Heart left ventricle (tissue), 16 donors: Measurements from ENCODE around the gene UNC5C. TPM values are rescaled to one million over a fixed set of nuclear protein-coding genes. Genes with fewer than 3 reads are reported as not detected.

Source experiments
- ATAC-seq, 4 donors: fragments of 200-7000 bp; cut with Tn5 transposase; one replicate each; pipeline ENCODE4 v1.9.1; 2020 to 2022; ENCODE audit warnings: moderate library complexity in 4 of 4, mild to moderate bottlenecking in 3 of 4, moderate number of reproducible peaks in 1 of 4
- DNase-seq, 5 donors: peaks; one replicate each; pipeline ENCODE4 v3.0.0-alpha.2; 2020
- H3K27ac ChIP-seq, 12 donors: fragments of 200-600 bp; sonication (generic) in 4 of 12; one replicate each; pipeline versions ENCODE4 v1.5.0 to v1.8.0; 2016 to 2022; ENCODE audit warnings: mild to moderate bottlenecking in 2 of 12
- H3K27me3 ChIP-seq, 9 donors: fragments of 200-600 bp; sonication (generic) in 2 of 9; one replicate each; pipeline versions ENCODE4 v1.5.1 to v1.8.0; 2016 to 2022; ENCODE audit warnings: mild to moderate bottlenecking in 3 of 9
- H3K36me3 ChIP-seq, 9 donors: fragments of 200-600 bp; sonication (generic) in 2 of 9; one replicate each; pipeline versions ENCODE4 v1.5.0 to v1.8.0; 2018 to 2022; ENCODE audit warnings: mild to moderate bottlenecking in 2 of 9
- H3K4me1 ChIP-seq, 12 donors: fragments of 200-600 bp; sonication (generic) in 4 of 12; one replicate each; pipeline versions ENCODE4 v1.5.0 to v1.8.0; 2016 to 2022; ENCODE audit warnings: mild to moderate bottlenecking in 3 of 12
- H3K4me3 ChIP-seq, 12 donors: fragments of 200-600 bp; sonication (generic) in 4 of 12; one replicate each; pipeline versions ENCODE4 v1.5.0 to v1.8.0; 2017 to 2022; ENCODE audit warnings: mild to moderate bottlenecking in 9 of 12, moderate library complexity in 4 of 12
- H3K9me3 ChIP-seq, 12 donors: fragments of 200-600 bp; sonication (generic) in 4 of 12; one replicate each; pipeline versions ENCODE4 v1.5.0 to v1.8.0; 2016 to 2022; ENCODE audit warnings: mild to moderate bottlenecking in 1 of 12
- POLR2A ChIP-seq, 2 donors: fragments of 450-650 bp; IDR thresholded peaks; one replicate each; pipeline ENCODE4 v1.6.1; 2017; ENCODE audit warnings: antibody characterized with exemption in 2 of 2, mild to moderate bottlenecking in 2 of 2, moderate library complexity in 2 of 2
- WGBS, 4 donors: extraction: QIAGEN DNeasy Blood & Tissue Kit in 2 of 4; methylation state at CpG; one replicate each; pipeline versions ENCODE4 v1.1.5 to v1.1.7; 2013 to 2018; 5-methylcytosine and 5-hydroxymethylcytosine counted together
- intact Hi-C, 10 donors: fragments of 100-400 bp; cut with DNase I; formaldehyde crosslinking; loops; one replicate each; pipeline versions ENCODE4 v1.11.1 to v1.14.2; 2022
- polyA plus RNA-seq, 2 donors: library from polyadenylated mRNA; stranded (reverse); fragments of 200-250 nt; gene quantifications; one replicate each; pipeline ENCODE4 v1.2.3, GENCODE V29; 2013
- total RNA-seq, 9 donors: library from RNA; depleted of rRNA in 2 of 9; stranded (reverse); fragments of >200 nt in 2 of 9; fragmentation: NEBNext Ultra II Directional in 3 of 9; extraction: Animal tissue kit (Norgen Biotek cat#: 25700) in 3 of 9; gene quantifications; one replicate each; pipeline versions ENCODE4 v1.1.0 to v1.2.4, GENCODE V29; 2016 to 2023
- TF ChIP-seq, protein P1 (sequence below), 12 donors: fragments of 200-600 bp; sonication (generic) in 4 of 12; IDR thresholded peaks; one replicate each; pipeline versions ENCODE4 v1.5.0 to v1.8.0; 2018 to 2022; ENCODE audit warnings: antibody characterized with exemption in 12 of 12, mild to moderate bottlenecking in 5 of 12
- donor health status: ischemic (EF 13 %, LVEDD 7.1; RV severe dilation, severe dysfunction).
- donor health status: healthy with polysubstance abuse.
- donor health status: DM: no; HTN: yes; CAD: no.
- donor health status: DM: no; HTN: no; CAD: no.
- donor health status: ischemic (EF 25% LVEDD 6.9; RV normal size, moderate dysfunction).
- donor health status: ischemic (EF 25% LVEDD 5.7; RV mildly dilated, moderate dysfunction).
- donor health status: healthy.
- donor health status: DM: yes; HTN: yes; CAD: no.
- donor health status: ischemic (EF 35%, LVEDD 5.7; RV mildly dilated, moderate dysfunction).
- donor health status: nonischemic (EF 11% LVEDD 7.7; RV severe dilation, severe dysfunction).
- donor health status: DM: yes; HTN: yes; CAD: no.
- donor health status: PGD.
- donor health status: ischemic (EF 29% LVEDD 5.4; RV normal size, mild dysfunction).
- donor health status: nonischemic (EF 23%, LVEDD 6.1; RV moderate dilation, normal function).

UNC5C gene
- total and polyA plus RNA-seq, 11 donors: 0.23 to 2.8 (median 1.7) TPM

GRCh38 chr4:95360256-95360903 lies 188.4 kb downstream of the UNC5C start:
- Histone ChIP-seq H3K27me3 (no peaks in the 10 kb centered on the region), H3K36me3 (no peaks in the 10 kb centered on the region), H3K9me3 (no peaks in the 10 kb centered on the region), H3K27ac (no peak overlapping the region), H3K4me3 (no peak overlapping the region), H3K4me1 (peaks cover 0 to 18% (median 0%) of the 10 kb centered on the region in 12 donors)
- TF ChIP-seq POLR2A (IDR thresholded peaks at IDR 0.05): no peak
- TF ChIP-seq, protein P1, sequence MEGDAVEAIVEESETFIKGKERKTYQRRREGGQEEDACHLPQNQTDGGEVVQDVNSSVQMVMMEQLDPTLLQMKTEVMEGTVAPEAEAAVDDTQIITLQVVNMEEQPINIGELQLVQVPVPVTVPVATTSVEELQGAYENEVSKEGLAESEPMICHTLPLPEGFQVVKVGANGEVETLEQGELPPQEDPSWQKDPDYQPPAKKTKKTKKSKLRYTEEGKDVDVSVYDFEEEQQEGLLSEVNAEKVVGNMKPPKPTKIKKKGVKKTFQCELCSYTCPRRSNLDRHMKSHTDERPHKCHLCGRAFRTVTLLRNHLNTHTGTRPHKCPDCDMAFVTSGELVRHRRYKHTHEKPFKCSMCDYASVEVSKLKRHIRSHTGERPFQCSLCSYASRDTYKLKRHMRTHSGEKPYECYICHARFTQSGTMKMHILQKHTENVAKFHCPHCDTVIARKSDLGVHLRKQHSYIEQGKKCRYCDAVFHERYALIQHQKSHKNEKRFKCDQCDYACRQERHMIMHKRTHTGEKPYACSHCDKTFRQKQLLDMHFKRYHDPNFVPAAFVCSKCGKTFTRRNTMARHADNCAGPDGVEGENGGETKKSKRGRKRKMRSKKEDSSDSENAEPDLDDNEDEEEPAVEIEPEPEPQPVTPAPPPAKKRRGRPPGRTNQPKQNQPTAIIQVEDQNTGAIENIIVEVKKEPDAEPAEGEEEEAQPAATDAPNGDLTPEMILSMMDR (IDR thresholded peaks at IDR 0.05): no peak
- no peak for DNase-seq
- 69 to 76% (median 72%) methylated on average over 3 of the region's 3 CpGs for WGBS, 4 donors
- intact Hi-C loops: no loop called here
- ATAC-seq: no peak

DNA sequence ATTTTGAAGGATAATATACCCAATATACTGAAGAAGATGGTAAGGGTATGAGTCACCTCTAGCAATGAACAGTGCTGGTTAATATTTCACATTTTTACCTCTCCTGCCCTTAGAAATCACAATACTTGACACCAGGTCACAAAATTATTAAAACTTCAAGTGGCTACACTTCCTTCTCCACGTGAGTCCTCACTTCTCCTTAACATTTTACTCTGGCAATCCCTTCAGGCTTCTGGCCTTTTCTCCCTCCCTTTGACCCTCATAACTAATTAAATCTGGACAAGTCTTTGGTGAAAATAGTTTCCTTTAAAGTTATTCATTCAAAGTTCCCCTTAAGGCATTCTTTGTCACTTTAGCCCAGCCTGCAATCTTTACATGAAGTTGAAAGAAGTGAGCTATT lies 190.4 kb downstream of the UNC5C start:
- no peak overlapping the region for H3K4me3 ChIP-seq
- no peaks in the 10 kb centered on the region for H3K27me3 ChIP-seq
- no peak for DNase-seq
- WGBS, 4 donors: 37 to 57% (median 49%) methylated on average over 1 of the region's 1 CpG
- intact Hi-C loops: no loop called here
- no peaks in the 10 kb centered on the region for H3K9me3 ChIP-seq
- no peaks in the 10 kb centered on the region for H3K36me3 ChIP-seq
- TF ChIP-seq, protein P1 (IDR thresholded peaks at IDR 0.05): no peak
- H3K27ac ChIP-seq: no peak overlapping the region
- peaks cover 0 to 11% (median 0%) of the 10 kb centered on the region in 12 donors for H3K4me1 ChIP-seq
- ATAC-seq: no peak

DNA sequence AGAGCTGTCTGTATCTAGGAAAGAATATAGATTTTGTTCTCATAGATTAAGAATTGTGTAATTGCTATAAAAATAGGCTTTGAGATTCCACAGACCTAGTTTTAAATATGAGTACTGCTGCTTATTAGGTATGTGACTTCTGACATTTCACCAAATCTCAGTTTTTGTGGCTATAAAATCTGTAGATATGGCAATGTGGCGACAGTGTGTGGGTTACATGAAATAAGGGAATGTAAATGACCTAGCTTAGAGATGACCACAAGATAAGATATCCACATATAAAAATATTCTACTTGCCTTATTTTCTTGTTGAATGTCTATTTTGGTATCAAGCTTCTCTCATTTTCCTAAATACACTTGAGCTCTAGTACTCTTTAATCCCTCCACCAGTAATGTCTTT lies 193.8 kb downstream of the UNC5C start:
- intact Hi-C loops: no loop called here
- H3K4me1 ChIP-seq: peaks cover 0 to 2% (median 0%) of the 10 kb centered on the region in 12 donors
- H3K27me3 ChIP-seq: no peaks in the 10 kb centered on the region
- DNase-seq (no peak), ATAC-seq (no peak)
- WGBS, 4 donors: 82 to 93% (median 87%) methylated on average over 1 of the region's 1 CpG
- H3K4me3 ChIP-seq: no peak overlapping the region
- no peaks in the 10 kb centered on the region for H3K36me3 ChIP-seq
- TF ChIP-seq POLR2A (IDR thresholded peaks at IDR 0.05): no peak
- TF ChIP-seq, protein P1 (IDR thresholded peaks at IDR 0.05): no peak
- no peaks in the 10 kb centered on the region for H3K9me3 ChIP-seq
- no peak overlapping the region for H3K27ac ChIP-seq

- Histone ChIP-seq H3K27ac (no peak overlapping the region), H3K4me3 (no peak overlapping the region), H3K4me1 (no peaks in the 10 kb centered on the region), H3K9me3 (peaks cover 0 to 47% (median 19%) of the 10 kb centered on the region in 12 donors), H3K36me3 (no peaks in the 10 kb centered on the region), H3K27me3 (no peaks in the 10 kb centered on the region)
- intact Hi-C loops: no loop called here
- DNase-seq (no peak), ATAC-seq (no peak)
- WGBS, 4 donors: 86 to 98% (median 90%) methylated on average over 1 of the region's 1 CpG
- TF ChIP-seq POLR2A (IDR thresholded peaks at IDR 0.05): no peak
- TF ChIP-seq, protein P1 (IDR thresholded peaks at IDR 0.05): no peak
Observed at GRCh38 chr4:95348418-95348817, 200.4 kb downstream of the UNC5C start.
